Endothelial cell of umbilical vein (primary cell): ENCODE results near the gene PPM1L. TPM values are rescaled to one million over a fixed set of nuclear protein-coding genes. Genes with fewer than 3 reads are reported as not detected.

ENCODE experiments used
- BruUV-seq: library from RNA; stranded (reverse); fragments of 400-500 nt; replicated peaks from 2 replicates; lab custom pipeline; 2021; lab: Mats Ljungman, UMichigan
- CTCF ChIA-PET: fragments of 300-600, 350-600 bp; sonication (Branson Sonifier 250); formaldehyde crosslinking; loops from one replicate; lab custom pipeline; 2021; ENCODE audit warnings: antibody characterized with exemption, inconsistent platforms; lab: Charles Lee
- POLR2A ChIA-PET: fragments of 300-600, 350-600 bp; sonication (Branson Sonifier 250); formaldehyde crosslinking; loops from one replicate; lab custom pipeline; 2021; ENCODE audit warnings: antibody characterized with exemption, inconsistent platforms; lab: Charles Lee
- DNase-seq: peaks from one replicate; pipeline ENCODE4 v3.0.0-alpha.2; 2011; ENCODE audit warnings: low read depth, low spot score
- FAIRE-seq: peaks from 2 replicates; lab custom pipeline; 2011; peaks lifted over from hg19 to GRCh38; lab: Jason Lieb, UNC
- H2AFZ ChIP-seq: 2 replicates; pipeline ENCODE4 v1.6.0; 2012; ENCODE audit warnings: low read depth, low read length, control low read depth, inconsistent platforms
- H3K27ac ChIP-seq: 2 replicates; pipeline ENCODE4 v1.5.1; 2011; ENCODE audit warnings: low read depth, mild to moderate bottlenecking, control low read depth, low read length, moderate library complexity; ENCODE audit not compliant: insufficient read depth
- H3K27me3 ChIP-seq, 2 experiments: 2 replicates each; pipeline versions ENCODE4 v1.6.0 to v1.6.1; 2011; ENCODE audit warnings: low read length in 2 of 2, mixed read lengths in 1 of 2; ENCODE audit not compliant: control insufficient read depth in 2 of 2, insufficient read depth in 2 of 2
- H3K36me3 ChIP-seq, 2 experiments: 2 replicates in 1 of 2; 3 replicates in 1 of 2; pipeline ENCODE4 v1.5.1; 2011; ENCODE audit warnings: low read length in 2 of 2, mild to moderate bottlenecking in 1 of 2, moderate library complexity in 1 of 2; ENCODE audit not compliant: control insufficient read depth in 2 of 2, insufficient read depth in 2 of 2; ENCODE audit errors: extremely low read depth in 1 of 2
- H3K4me1 ChIP-seq: 3 replicates; pipeline ENCODE4 v1.5.1; 2011; ENCODE audit warnings: mild to moderate bottlenecking, low read length; ENCODE audit not compliant: control insufficient read depth, insufficient read depth; ENCODE audit errors: extremely low read depth
- H3K4me2 ChIP-seq: 2 replicates; pipeline ENCODE4 v1.6.1; 2011; ENCODE audit warnings: low read length, control low read depth, mixed read lengths; ENCODE audit not compliant: insufficient read depth
- H3K4me3 ChIP-seq, 3 experiments: fragments of 200-600 bp in 1 of 3; sonication (generic), shearing (Covaris generic) in 1 of 3; replicated peaks in 1 of 3; 2 replicates each; pipeline ENCODE4 v1.5.1; 2011 to 2016; ENCODE audit warnings: control low read depth in 3 of 3, low read length in 3 of 3, mild to moderate bottlenecking in 2 of 3, inconsistent platforms in 1 of 3, low read depth in 1 of 3, moderate library complexity in 1 of 3; ENCODE audit not compliant: insufficient read depth in 1 of 3
- H3K79me2 ChIP-seq: 2 replicates; pipeline ENCODE4 v1.6.0; 2012; ENCODE audit warnings: low read length, inconsistent platforms; ENCODE audit not compliant: control insufficient read depth, insufficient read depth
- H3K9ac ChIP-seq: replicated peaks from 2 replicates; pipeline ENCODE3; 2011; ENCODE audit warnings: low read length, control low read depth; ENCODE audit not compliant: insufficient read depth; ENCODE audit errors: extremely low read depth
- H3K9me1 ChIP-seq: replicated peaks from 3 replicates; pipeline ENCODE4 v1.6.0; 2011; ENCODE audit warnings: mild to moderate bottlenecking, low read length; ENCODE audit not compliant: control insufficient read depth, insufficient read depth; ENCODE audit errors: extremely low read depth
- H3K9me3 ChIP-seq: replicated peaks from 2 replicates; pipeline ENCODE4 v1.5.1; 2012; ENCODE audit warnings: low read length, inconsistent platforms; ENCODE audit not compliant: control insufficient read depth, insufficient read depth
- H4K20me1 ChIP-seq: replicated peaks from 2 replicates; pipeline ENCODE3; 2011; ENCODE audit warnings: mild to moderate bottlenecking, low read length; ENCODE audit not compliant: control insufficient read depth, insufficient read depth; ENCODE audit errors: extremely low read depth
- CTCF ChIP-seq, 2 donors: IDR thresholded peaks; 1 replicate in 1 of 2; 2 replicates in 1 of 2; pipeline ENCODE4 v1.5.1; 2011; ENCODE audit warnings: low read length in 2 of 2, mild to moderate bottlenecking in 2 of 2, moderate library complexity in 2 of 2, control low read depth in 1 of 2, inconsistent platforms in 1 of 2, low read depth in 1 of 2; ENCODE audit not compliant: insufficient read depth in 1 of 2; ENCODE audit errors: extremely low read depth in 1 of 2
- EZH2 ChIP-seq: IDR thresholded peaks from 2 replicates; pipeline ENCODE4 v1.6.1; 2012; ENCODE audit warnings: borderline replicate concordance, low read depth, mild to moderate bottlenecking, moderate library complexity, low read length, inconsistent platforms; ENCODE audit not compliant: severe bottlenecking
- FOS ChIP-seq: IDR thresholded peaks from 2 replicates; pipeline ENCODE4 v1.6.1; 2011; ENCODE audit warnings: mild to moderate bottlenecking, low read length, moderate library complexity, borderline replicate concordance; ENCODE audit not compliant: insufficient read depth
- JUN ChIP-seq: IDR thresholded peaks from 2 replicates; pipeline ENCODE4 v1.6.1; 2011; ENCODE audit warnings: borderline replicate concordance, low read depth; ENCODE audit not compliant: insufficient read length, insufficient read depth
- MAX ChIP-seq: IDR thresholded peaks from 2 replicates; pipeline ENCODE4 v1.6.1; 2011; ENCODE audit not compliant: insufficient read depth, insufficient read length
- MYC ChIP-seq: IDR thresholded peaks from one replicate; pipeline ENCODE4 v1.6.1; 2011; ENCODE audit warnings: mild to moderate bottlenecking, low read depth, low read length
- POLR2A ChIP-seq: IDR thresholded peaks from 2 replicates; pipeline ENCODE4 v1.6.1; 2012; ENCODE audit warnings: low read depth, mild to moderate bottlenecking, control low read depth, low read length
- POLR2AphosphoS5 ChIP-seq: IDR thresholded peaks from 2 replicates; pipeline ENCODE4 v1.6.1; 2012; ENCODE audit warnings: low read depth, mild to moderate bottlenecking, control low read depth, low read length, moderate library complexity; ENCODE audit not compliant: insufficient read depth
- dilution Hi-C: fragments of 300-500 bp; cut with MboI; formaldehyde crosslinking; loops from one replicate; pipeline ENCODE4 v1.15.0; 2019; ENCODE audit warnings: low sequenced_read_pairs; ENCODE audit not compliant: extremely low pct_ligation_motif_present
- intact Hi-C: fragments of 100-400 bp; cut with micrococcal nuclease; formaldehyde crosslinking; loops from one replicate; pipeline ENCODE4 v1.10.0; 2022
- polyA plus RNA-seq, 4 experiments: library from polyadenylated mRNA; depleted of rRNA in 3 of 4; stranded (reverse) in 3 of 4; unstranded in 1 of 4; fragments of >200 nt; gene quantifications; 2 replicates each; pipeline versions ENCODE4 v1.2.1 to v1.2.3, GENCODE V29; 2011 to 2012; ENCODE audit warnings: missing spikeins in 1 of 4
- total RNA-seq: library from RNA; stranded (reverse); gene quantifications from 2 replicates; pipeline ENCODE4 v1.2.3, GENCODE V29; 2021

The PPM1L gene
- total and polyA plus RNA-seq, 2 donors (not counting 3 experiments of a cell fraction or from before 2014, with no cell fraction given), result 0.63 to 2.9 TPM

- no peaks in the 10 kb centered on the region for H4K20me1 ChIP-seq
- peak; percentile 4 for DNase-seq
- no peak overlapping the region for H3K4me2 ChIP-seq
- ChIA-PET POLR2A (no interaction called here), CTCF (interaction anchor here (1.4 kb wide), 1 partner anchor 9 kb away, joined by 5 read pairs; no protein-coding TSS in a partner anchor)
- intact Hi-C loops, result no loop called here
- H3K9ac ChIP-seq, result no peak overlapping the region
- H3K9me3 ChIP-seq, result no peaks in the 10 kb centered on the region
- peaks cover 7% of the 10 kb centered on the region for H3K4me1 ChIP-seq
- dilution Hi-C loops, result no loop called here
- no peaks in the 10 kb centered on the region for H3K27me3 ChIP-seq
- peak; percentile 46 for FAIRE-seq
- no peaks in the 10 kb centered on the region for H3K79me2 ChIP-seq
- no peak for TF ChIP-seq MAX
- no peak for TF ChIP-seq MYC
- no peak for TF ChIP-seq POLR2AphosphoS5
- no peak for TF ChIP-seq CTCF (IDR thresholded peaks at IDR 0.05; ENCODE audit: extremely low read depth in 1 of 2, insufficient read depth in 1 of 2, low read depth in 1 of 2, low read length in 2 of 2)
- TF ChIP-seq POLR2A, result no peak
- no peak for TF ChIP-seq JUN
- TF ChIP-seq FOS, result no peak
- no peak for TF ChIP-seq EZH2
- H3K4me3 ChIP-seq, result no peak overlapping the region
- no TSS peak for BruUV-seq
- no peaks in the 10 kb centered on the region for H3K9me1 ChIP-seq
- no peak overlapping the region for H2AFZ ChIP-seq
- no peak overlapping the region for H3K27ac ChIP-seq
- H3K36me3 ChIP-seq, result no peaks in the 10 kb centered on the region
Measured at GRCh38 chr3:160851629-160852210, 95.7 kb downstream of the PPM1L start.
